DMS114 treated with DMSO at 0.1 percent for 48 hours (cell line): ENCODE results near the gene CDK3.
"Not testable (repeated sequence)": the region's sequence is repeated elsewhere in the genome, so short reads cannot be mapped to it uniquely, and the experiment has no call there.

ENCODE experiments used
- DNase-seq: peaks from one replicate; lab custom pipeline; 2025; ENCODE audit not compliant: unreplicated experiment; lab: John Stamatoyannopoulos, UW

Gene CDK3

GRCh38 chr17:76036497-76037261, 36.0 kb downstream of the CDK3 start:
- no peak for DNase-seq

- no peak for DNase-seq
Measured at GRCh38 chr17:76038050-76038449, 37.4 kb downstream of the CDK3 start.

GRCh38 chr17:76039121-76039520, 38.5 kb downstream of the CDK3 start:
- DNase-seq: no peak

GRCh38 chr17:76040376-76040775, 39.7 kb downstream of the CDK3 start:
- no peak for DNase-seq

- not testable (repeated sequence) for DNase-seq
Measured at GRCh38 chr17:76042868-76043267, 42.2 kb downstream of the CDK3 start.

- not testable (repeated sequence) for DNase-seq
Measured at GRCh38 chr17:76044475-76045007, 43.9 kb downstream of the CDK3 start.

- DNase-seq: no peak
Measured at GRCh38 chr17:76046064-76046463, 45.4 kb downstream of the CDK3 start.

- DNase-seq: no peak
Measured at GRCh38 chr17:76048025-76048605, 47.5 kb downstream of the CDK3 start.

GRCh38 chr17:76048711-76049110, 48.1 kb downstream of the CDK3 start:
- no peak for DNase-seq

- DNase-seq: no peak
Measured at GRCh38 chr17:76049239-76049638, 48.6 kb downstream of the CDK3 start.

GRCh38 chr17:76049836-76050537, 49.3 kb downstream of the CDK3 start:
- no peak for DNase-seq

- DNase-seq: no peak
Measured at GRCh38 chr17:76050538-76051467, 50.1 kb downstream of the CDK3 start.

- DNase-seq: no peak
Measured at GRCh38 chr17:76051561-76051960, 50.9 kb downstream of the CDK3 start.

- DNase-seq: no peak
Measured at GRCh38 chr17:76053246-76054111, 52.8 kb downstream of the CDK3 start.

- no peak for DNase-seq
Measured at GRCh38 chr17:76054112-76054476, 53.4 kb downstream of the CDK3 start.
